HUDEP-2 (cell line): ENCODE results near the gene GULP1.
"Not testable (repeated sequence)": the region's sequence is repeated elsewhere in the genome, so short reads cannot be mapped to it uniquely, and the experiment has no call there.

ENCODE experiments used
- DNase-seq, 76 experiments: peaks; one replicate each; lab custom pipeline; 2025; ENCODE audit not compliant: unreplicated experiment in 76 of 76; lab: John Stamatoyannopoulos, UW

Gene GULP1

GRCh38 chr2:188522517-188522916, 230.8 kb downstream of the GULP1 start:
- DNase-seq = no peak

- no peak for DNase-seq
Observed at GRCh38 chr2:188523919-188524318, 232.2 kb downstream of the GULP1 start.

GRCh38 chr2:188524519-188525113, 232.9 kb downstream of the GULP1 start:
- DNase-seq = peak in 17 of 76 experiments; percentile 1 to 41 (median 9)

DNA sequence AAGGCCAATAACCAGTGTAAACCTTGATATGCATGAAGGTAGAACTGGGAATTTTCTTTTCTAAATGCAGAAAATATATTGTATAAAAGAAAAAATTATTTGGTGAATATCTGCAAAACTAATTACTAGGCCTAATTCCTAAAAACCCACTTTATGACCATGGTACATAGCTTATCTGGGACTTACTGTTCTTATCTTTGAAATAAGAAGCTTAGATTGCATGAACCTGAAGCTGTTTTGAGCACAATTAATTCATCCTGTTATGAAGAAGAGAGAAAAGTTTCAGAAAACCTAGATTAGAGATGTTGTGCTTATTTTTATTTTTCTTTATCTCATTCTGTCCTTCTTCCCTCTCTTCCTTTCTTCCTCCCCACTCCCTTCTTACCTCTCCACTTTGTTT, 235.0 kb downstream of the GULP1 start:
- DNase-seq = no peak

DNA sequence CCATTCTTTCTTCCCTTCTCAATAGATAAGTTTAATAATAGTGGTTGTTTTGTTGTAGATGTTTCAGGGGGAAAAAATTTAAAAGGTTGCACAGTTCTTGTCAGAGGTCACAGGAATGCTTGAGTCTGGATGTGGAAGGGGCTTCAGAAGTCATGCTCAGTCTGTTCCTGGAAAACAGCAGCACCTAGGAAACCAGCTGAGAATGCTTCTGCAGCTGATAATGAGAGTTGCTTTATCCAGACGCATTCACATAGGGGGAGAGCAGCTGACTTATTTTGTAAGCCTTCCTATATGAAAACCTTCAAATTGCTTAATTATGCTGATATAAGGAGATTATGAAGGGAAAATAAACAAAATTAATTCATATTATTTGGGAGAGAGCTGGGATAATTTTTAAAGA, 235.5 kb downstream of the GULP1 start:
- DNase-seq = no peak

- no peak for DNase-seq
Observed at GRCh38 chr2:188527581-188527993, 235.9 kb downstream of the GULP1 start.

GRCh38 chr2:188529710-188530109, 238.0 kb downstream of the GULP1 start:
- no peak for DNase-seq

DNA sequence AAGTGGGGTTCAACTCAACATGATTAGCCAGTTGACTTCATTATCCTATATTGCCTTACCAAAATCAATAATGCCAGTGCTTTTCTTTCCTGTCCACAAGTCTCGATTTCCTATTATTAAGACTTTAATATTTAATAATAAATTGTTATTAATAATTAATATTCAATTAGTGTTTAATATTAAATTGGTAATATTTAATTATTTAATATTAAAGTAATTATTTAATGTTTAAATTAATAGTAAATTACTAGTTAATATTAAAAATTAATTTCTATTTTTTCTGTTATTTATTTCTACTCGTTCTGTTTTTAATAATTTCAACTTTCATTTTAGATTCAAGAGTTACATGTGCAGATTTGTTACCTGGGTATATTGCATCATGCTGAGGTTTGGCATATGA, 243.2 kb downstream of the GULP1 start:
- DNase-seq = no peak

DNA sequence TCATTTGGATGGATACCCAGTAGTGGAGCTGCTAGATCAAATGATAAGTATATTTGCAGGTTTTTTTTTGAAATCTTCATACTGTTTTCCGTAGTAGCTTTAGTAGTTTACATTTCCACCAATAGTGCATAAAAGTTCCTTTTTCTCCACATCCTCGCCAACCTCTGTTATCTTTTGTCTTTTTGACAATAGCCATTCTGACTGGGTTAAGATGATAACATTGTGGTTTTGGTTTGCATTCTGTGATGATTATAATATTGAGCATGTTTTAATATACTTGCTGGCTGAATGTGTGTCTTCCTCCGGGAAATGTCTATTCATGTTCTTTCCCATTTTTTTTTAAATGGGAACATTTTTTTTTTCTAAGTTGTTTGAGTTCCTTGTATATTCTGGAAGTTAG, 260.0 kb downstream of the GULP1 start:
- DNase-seq = peak in 24 of 76 experiments; percentile 1 to 63 (median 32)

- DNase-seq = no peak
Observed at GRCh38 chr2:188557081-188557480, 265.4 kb downstream of the GULP1 start.

DNA sequence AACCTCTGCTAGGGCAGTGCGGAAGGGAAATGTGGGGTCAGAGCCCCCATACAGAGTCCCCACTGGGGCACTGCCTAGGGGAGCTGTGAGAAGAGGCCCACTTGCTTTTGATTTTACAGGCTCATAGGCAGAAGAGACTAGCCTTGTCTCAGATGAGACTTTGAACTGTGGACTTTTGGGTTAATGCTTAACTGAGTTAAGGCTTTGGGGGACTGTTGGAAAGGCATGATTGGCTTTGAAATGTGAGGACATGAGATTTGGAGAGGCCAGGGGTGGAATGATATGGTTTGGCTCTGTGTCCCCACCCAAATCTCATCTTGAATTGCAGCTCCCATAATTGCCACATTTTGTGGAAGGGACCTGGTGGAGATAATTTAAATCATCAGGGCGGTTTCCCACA, 267.8 kb downstream of the GULP1 start:
- not testable (repeated sequence) for DNase-seq

- DNase-seq = no peak
Observed at GRCh38 chr2:188561473-188561979, 269.9 kb downstream of the GULP1 start.

DNA sequence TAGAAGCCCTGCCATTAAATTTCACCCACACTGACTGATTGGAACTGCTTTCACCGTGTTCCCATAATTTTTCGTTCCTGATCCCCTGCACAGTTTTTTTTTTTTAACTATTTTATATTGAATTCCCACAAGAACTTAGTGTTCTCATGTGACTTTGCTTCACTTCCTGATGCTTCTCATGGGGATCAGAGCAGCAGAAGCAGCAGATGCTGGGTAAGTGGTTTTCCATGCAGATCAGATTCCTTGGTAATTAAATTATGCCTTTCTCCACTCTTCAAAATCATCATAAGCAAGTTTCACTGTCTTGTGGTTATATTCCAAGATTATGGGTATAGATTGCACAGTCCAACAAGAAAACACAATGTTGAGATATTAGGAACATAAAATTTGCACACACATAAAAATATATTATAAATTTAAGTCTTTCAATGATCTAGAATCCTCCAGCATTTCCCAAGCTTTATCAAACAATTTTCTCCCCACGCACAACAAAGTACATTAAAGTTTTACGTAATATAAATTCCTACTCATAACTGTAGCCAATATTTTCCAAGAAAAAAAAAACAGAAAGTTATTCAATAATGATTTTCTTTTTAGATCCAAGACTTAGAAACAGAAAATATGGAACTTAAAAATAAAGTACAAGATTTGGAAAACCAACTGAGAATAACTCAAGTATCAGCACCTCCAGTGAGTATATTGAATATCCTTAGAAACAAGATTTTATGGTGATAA, 277.9 kb downstream of the GULP1 start:
- DNase-seq = no peak

DNA sequence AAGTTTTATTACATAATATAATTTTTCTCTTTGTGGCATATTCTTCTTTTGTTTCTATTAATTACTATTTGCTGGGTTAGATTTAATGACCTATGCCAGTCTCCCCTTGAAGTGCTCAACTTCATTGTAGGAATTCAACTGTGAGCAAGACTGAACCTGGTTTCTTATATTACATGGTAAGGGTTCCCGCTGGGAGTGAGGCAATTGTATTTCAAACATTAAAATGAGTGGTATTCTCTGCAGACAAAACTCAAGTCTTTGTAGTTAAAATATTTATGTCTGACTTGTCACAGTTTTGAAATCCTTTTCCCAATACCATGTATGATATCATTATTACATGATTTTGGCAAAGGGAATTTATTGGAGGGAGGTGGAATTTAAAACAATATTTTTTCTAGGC, 278.7 kb downstream of the GULP1 start:
- no peak for DNase-seq

- no peak for DNase-seq
Observed at GRCh38 chr2:188571543-188572303, 280.0 kb downstream of the GULP1 start.

DNA sequence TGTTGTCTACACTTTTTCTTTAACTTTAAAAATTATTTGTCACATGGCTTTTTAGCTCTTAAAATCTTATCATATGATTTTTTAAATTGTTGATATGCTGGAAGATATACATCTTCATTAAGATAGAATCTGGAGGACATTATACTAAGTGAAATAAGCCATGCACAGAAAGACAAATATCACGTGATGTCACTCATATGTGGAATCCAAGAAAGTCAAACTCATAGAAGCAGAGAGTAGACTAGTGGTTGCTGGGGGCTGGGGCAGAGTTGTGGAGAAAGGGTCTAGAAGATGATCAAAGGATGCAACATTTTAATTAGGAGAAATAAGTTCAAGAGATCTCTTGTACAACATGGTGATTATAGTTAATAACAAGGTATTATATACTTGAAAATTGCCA, 280.9 kb downstream of the GULP1 start:
- DNase-seq = no peak

DNA sequence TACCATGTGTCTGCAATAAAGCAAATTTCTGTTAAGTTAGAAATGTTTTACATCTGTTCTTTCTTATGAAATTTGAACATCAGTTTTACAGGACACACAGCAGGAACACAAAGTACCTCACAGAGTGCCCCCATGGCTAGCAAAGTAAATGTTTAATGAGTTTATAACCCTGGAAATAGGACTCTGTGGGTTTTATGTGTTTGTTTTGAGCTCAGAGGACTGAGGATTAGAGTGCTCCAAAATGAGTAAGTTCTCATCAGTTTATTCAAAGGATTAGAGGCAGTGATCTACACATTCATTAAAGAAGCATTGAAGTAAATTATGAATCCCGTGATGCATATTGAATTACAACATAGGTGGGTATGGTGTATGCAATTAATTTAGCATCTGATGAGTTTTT, 281.8 kb downstream of the GULP1 start:
- DNase-seq = peak in 1 of 76 experiments; percentile 1

DNA sequence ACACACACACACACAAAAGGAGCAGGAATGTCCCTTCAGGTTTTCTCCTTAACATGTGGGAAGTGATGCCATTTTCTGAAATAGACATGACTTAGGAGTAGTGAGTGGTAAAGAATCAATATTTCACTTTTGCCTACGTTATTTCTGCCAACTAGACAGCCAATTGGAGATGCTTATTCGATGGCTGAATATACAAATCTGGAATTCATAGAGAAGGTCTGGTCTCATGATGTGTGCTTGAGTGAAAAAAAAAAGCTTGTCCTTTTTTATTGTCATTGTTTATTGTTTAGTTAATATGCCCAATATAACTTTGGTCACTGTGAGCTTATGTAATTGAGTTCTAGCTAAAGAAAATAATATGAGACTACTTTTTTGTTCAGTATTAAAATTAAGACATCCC, 284.3 kb downstream of the GULP1 start:
- no peak for DNase-seq

DNA sequence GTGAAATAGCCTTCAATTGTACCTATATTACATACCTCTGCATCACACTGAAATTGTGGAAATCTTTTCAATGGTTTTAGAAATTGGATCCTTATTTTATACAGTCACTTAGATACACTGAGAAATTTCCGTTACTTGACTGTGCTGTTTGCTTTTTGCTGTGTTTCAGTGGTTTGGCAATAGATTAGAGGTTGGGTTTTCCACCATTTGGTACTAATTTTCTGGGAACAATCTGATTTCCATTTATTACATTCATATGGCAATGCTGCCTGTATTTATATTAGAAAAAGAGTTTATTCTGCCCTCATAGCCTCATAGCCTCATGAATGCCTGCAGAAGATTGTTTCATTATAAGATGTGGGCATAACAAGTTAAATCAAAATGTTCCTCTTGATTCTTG, 285.0 kb downstream of the GULP1 start:
- DNase-seq = no peak

GRCh38 chr2:188577231-188577630, 285.6 kb downstream of the GULP1 start:
- DNase-seq = no peak

- DNase-seq = no peak
Observed at GRCh38 chr2:188580738-188581137, 289.1 kb downstream of the GULP1 start.

DNA sequence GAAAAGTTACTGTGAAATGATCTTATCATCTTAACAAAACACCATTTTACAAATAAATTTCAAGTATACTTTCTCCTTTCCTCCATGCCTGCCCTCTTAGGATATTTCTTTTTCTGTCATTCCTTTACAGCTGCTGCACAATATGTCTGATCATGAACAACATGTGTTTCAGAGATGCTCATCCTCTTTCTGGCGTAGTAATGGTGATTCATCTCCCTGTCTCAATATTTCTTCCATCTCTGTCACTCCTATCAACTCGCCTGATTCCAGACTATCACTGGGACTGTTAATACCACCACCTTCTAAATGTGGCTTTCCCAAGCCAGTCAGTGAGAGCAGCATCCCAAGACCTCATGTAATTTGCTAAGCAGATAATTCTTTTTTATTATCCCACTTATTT, 290.5 kb downstream of the GULP1 start:
- DNase-seq = no peak
